A549 (cell line): ENCODE results near the gene FMNL2.

Experiments used
- FOSL2 ChIP-seq, 2 experiments: fragments of 450-650 bp in 1 of 2; fragments of >200 bp in 1 of 2; sonication (Bioruptor Twin) in 1 of 2; formaldehyde crosslinking; IDR thresholded peaks; 2 replicates each; pipeline versions ENCODE4 v1.5.0 to v1.6.1; 2016 to 2020; ENCODE audit warnings: mild to moderate bottlenecking in 1 of 2, moderate library complexity in 1 of 2
- POLR2A ChIP-seq: IDR thresholded peaks from 2 replicates; pipeline ENCODE4 v1.6.1; 2012; ENCODE audit warnings: mild to moderate bottlenecking, low read length

DNA sequence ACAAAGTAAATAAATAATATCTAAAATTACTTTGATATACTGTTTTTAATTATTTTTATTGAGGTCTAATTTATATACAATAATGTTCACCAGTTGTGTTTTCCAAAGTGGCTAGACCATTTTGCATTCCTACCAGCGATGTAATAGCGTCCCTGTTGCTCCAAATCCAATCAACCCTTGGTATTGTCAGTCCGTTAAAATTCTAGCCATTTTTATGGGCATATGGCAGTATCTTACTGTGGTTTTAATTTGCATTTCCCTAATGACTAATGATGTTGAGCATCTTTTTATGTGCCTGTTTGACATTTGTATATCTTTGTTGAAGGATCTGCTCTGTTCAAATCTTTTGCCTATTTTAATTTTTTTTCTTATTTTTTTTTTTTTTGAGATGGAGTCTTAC is 197.3 kb downstream of the FMNL2 start:
- no peak for TF ChIP-seq FOSL2 (IDR thresholded peaks at IDR 0.05)
- TF ChIP-seq FOSL2 (CRISPR knock-in tag; IDR thresholded peaks at IDR 0.05): no peak
- TF ChIP-seq POLR2A: no peak
